Endothelial cell (in vitro differentiated cells): ENCODE measurements around the gene NECTIN2. TPM values are rescaled to one million over a fixed set of nuclear protein-coding genes. Genes with fewer than 3 reads are reported as not detected.

Source experiments
- DNase-seq: peaks from one replicate; pipeline ENCODE4 v3.0.0; 2021; ENCODE audit warnings: low spot score
- H3K27ac Mint-ChIP-seq: one replicate; pipeline ENCODE4 v1.8.0; 2021; ENCODE audit warnings: mixed read lengths, inconsistent platforms; ENCODE audit not compliant: unreplicated experiment
- H3K27me3 Mint-ChIP-seq: one replicate; pipeline ENCODE4 v1.8.0; 2021; ENCODE audit warnings: mild to moderate bottlenecking, moderate library complexity, mixed read lengths, inconsistent platforms; ENCODE audit not compliant: unreplicated experiment
- H3K36me3 Mint-ChIP-seq: one replicate; pipeline ENCODE4 v1.8.0; 2021; ENCODE audit warnings: mild to moderate bottlenecking, low read depth, mixed read lengths, inconsistent platforms; ENCODE audit not compliant: unreplicated experiment
- H3K4me1 Mint-ChIP-seq: one replicate; pipeline ENCODE4 v1.8.0; 2021; ENCODE audit warnings: mild to moderate bottlenecking, mixed read lengths, inconsistent platforms; ENCODE audit not compliant: unreplicated experiment
- H3K4me3 Mint-ChIP-seq: one replicate; pipeline ENCODE4 v1.8.0; 2021; ENCODE audit warnings: mild to moderate bottlenecking, mixed read lengths, inconsistent platforms; ENCODE audit not compliant: unreplicated experiment
- H3K9me3 Mint-ChIP-seq: one replicate; pipeline ENCODE4 v1.8.0; 2021; ENCODE audit warnings: mixed read lengths, inconsistent platforms; ENCODE audit not compliant: unreplicated experiment
- total RNA-seq: library from RNA; stranded (reverse); fragmentation: NEBNext Ultra II Directional; extraction: Animal tissue kit (Norgen Biotek cat#: 25700); gene quantifications from one replicate; pipeline ENCODE4 v1.2.1, GENCODE V29; 2021; ENCODE audit not compliant: unreplicated experiment
- TF ChIP-seq, protein P1 (sequence below): fragments of 200-600 bp; sonication (generic); IDR thresholded peaks from one replicate; pipeline ENCODE4 v1.5.0; 2021; ENCODE audit warnings: antibody characterized with exemption; ENCODE audit not compliant: unreplicated experiment

NECTIN2 gene
- total RNA-seq, 1 donor from 2014 or later: 342 TPM

GRCh38 chr19:44903602-44904425 is 57.7 kb downstream of the NECTIN2 start:
- H3K4me3 Mint-ChIP-seq: no peak overlapping the region
- peaks cover 13% of the 10 kb centered on the region for H3K36me3 Mint-ChIP-seq
- peak; percentile 87 for DNase-seq
- H3K4me1 Mint-ChIP-seq: no peaks in the 10 kb centered on the region
- H3K27ac Mint-ChIP-seq: no peak overlapping the region
- peaks cover 7% of the 10 kb centered on the region for H3K27me3 Mint-ChIP-seq
- no peaks in the 10 kb centered on the region for H3K9me3 Mint-ChIP-seq
- TF ChIP-seq, protein P1, sequence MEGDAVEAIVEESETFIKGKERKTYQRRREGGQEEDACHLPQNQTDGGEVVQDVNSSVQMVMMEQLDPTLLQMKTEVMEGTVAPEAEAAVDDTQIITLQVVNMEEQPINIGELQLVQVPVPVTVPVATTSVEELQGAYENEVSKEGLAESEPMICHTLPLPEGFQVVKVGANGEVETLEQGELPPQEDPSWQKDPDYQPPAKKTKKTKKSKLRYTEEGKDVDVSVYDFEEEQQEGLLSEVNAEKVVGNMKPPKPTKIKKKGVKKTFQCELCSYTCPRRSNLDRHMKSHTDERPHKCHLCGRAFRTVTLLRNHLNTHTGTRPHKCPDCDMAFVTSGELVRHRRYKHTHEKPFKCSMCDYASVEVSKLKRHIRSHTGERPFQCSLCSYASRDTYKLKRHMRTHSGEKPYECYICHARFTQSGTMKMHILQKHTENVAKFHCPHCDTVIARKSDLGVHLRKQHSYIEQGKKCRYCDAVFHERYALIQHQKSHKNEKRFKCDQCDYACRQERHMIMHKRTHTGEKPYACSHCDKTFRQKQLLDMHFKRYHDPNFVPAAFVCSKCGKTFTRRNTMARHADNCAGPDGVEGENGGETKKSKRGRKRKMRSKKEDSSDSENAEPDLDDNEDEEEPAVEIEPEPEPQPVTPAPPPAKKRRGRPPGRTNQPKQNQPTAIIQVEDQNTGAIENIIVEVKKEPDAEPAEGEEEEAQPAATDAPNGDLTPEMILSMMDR: peak; percentile 99

GRCh38 chr19:44904426-44904994 is 58.4 kb downstream of the NECTIN2 start:
- DNase-seq: no peak
- H3K27me3 Mint-ChIP-seq: peaks cover 7% of the 10 kb centered on the region
- peaks cover 13% of the 10 kb centered on the region for H3K36me3 Mint-ChIP-seq
- H3K9me3 Mint-ChIP-seq: no peaks in the 10 kb centered on the region
- no peaks in the 10 kb centered on the region for H3K4me1 Mint-ChIP-seq
- no peak overlapping the region for H3K4me3 Mint-ChIP-seq
- TF ChIP-seq, protein P1: no peak
- H3K27ac Mint-ChIP-seq: no peak overlapping the region

DNA sequence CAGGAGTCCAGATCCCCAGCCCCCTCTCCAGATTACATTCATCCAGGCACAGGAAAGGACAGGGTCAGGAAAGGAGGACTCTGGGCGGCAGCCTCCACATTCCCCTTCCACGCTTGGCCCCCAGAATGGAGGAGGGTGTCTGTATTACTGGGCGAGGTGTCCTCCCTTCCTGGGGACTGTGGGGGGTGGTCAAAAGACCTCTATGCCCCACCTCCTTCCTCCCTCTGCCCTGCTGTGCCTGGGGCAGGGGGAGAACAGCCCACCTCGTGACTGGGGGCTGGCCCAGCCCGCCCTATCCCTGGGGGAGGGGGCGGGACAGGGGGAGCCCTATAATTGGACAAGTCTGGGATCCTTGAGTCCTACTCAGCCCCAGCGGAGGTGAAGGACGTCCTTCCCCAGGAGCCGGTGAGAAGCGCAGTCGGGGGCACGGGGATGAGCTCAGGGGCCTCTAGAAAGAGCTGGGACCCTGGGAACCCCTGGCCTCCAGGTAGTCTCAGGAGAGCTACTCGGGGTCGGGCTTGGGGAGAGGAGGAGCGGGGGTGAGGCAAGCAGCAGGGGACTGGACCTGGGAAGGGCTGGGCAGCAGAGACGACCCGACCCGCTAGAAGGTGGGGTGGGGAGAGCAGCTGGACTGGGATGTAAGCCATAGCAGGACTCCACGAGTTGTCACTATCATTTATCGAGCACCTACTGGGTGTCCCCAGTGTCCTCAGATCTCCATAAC is 59.5 kb downstream of the NECTIN2 start, which contains the start of gene APOE:
TSS of gene APOE (plus strand) at position 360 of the 724 bp plus-strand sequence. CDS start 829 bp downstream, outside the sequence.
- peak within 1 kb of the TSS; percentile 97 for H3K4me3 Mint-ChIP-seq
- H3K27ac Mint-ChIP-seq: peak within 1 kb of the TSS; percentile 61
- H3K27me3 Mint-ChIP-seq: peaks cover 12% of the 10 kb centered on the region
- DNase-seq: peak; percentile 40
- no peaks in the 10 kb centered on the region for H3K4me1 Mint-ChIP-seq
- TF ChIP-seq, protein P1: no peak
- peaks cover 8% of the 10 kb centered on the region for H3K36me3 Mint-ChIP-seq
- no peaks in the 10 kb centered on the region for H3K9me3 Mint-ChIP-seq

GRCh38 chr19:44907613-44908012 is 61.5 kb downstream of the NECTIN2 start:
- no peak overlapping the region for H3K4me3 Mint-ChIP-seq
- no peak for DNase-seq

More at GRCh38 chr19:44907613-44908012, 61.5 kb downstream of the NECTIN2 start:
- TF ChIP-seq, protein P1: no peak
- no peak overlapping the region for H3K27ac Mint-ChIP-seq
- H3K36me3 Mint-ChIP-seq: peaks cover 8% of the 10 kb centered on the region
- H3K4me1 Mint-ChIP-seq: no peaks in the 10 kb centered on the region
- peaks cover 13% of the 10 kb centered on the region for H3K27me3 Mint-ChIP-seq
- H3K9me3 Mint-ChIP-seq: no peaks in the 10 kb centered on the region
